Measurements from ENCODE around the gene RAMACL. TPM values are rescaled to one million over a fixed set of nuclear protein-coding genes. Genes with fewer than 3 reads are reported as not detected.
A peak's percentile ranks its signal among the peaks of the same experiment; 100 is the strongest.
"Not testable (repeated sequence)": the region's sequence is repeated elsewhere in the genome, so short reads cannot be mapped to it uniquely, and the experiment has no call there.

The RAMACL gene
- under 1 TPM; 0.28 to 0.32 TPM for total RNA-seq

GRCh38 chr6:166586424-166587156, at the start of gene RAMACL:
Gene RAMACL (minus strand): TSS chr6:166586678. CDS start chr6:166586477, 201 bp downstream.
- Mint-ChIP-seq H3K4me3 (no peak within 1 kb of the TSS), H3K4me1 (peaks cover 14% of the 10 kb centered on the region), H3K9me3 (no peaks in the 10 kb centered on the region), H3K27me3 (no peaks in the 10 kb centered on the region), H3K36me3 (ENCODE audit: low read depth) (no peaks in the 10 kb centered on the region), H3K27ac (no peak within 1 kb of the TSS)
- ATAC-seq (replicated peaks) = peak; percentile 81

GRCh38 chr6:166635013-166635970, 48.8 kb upstream of the RAMACL start:
- no peaks in the 10 kb centered on the region for H3K9me3 Mint-ChIP-seq
- no peak overlapping the region for H3K27ac Mint-ChIP-seq
- no peak for ATAC-seq (replicated peaks)

GRCh38 chr6:166634581-166634980, 48.1 kb upstream of the RAMACL start:
- not testable (repeated sequence) for H3K27ac Mint-ChIP-seq; ATAC-seq (replicated peaks); H3K9me3 Mint-ChIP-seq; H3K4me1 Mint-ChIP-seq; H3K4me3 Mint-ChIP-seq; H3K36me3 Mint-ChIP-seq (ENCODE audit: low read depth)
- H3K27me3 Mint-ChIP-seq = peaks cover 18% of the 10 kb centered on the region

More at GRCh38 chr6:166635013-166635970, 48.8 kb upstream of the RAMACL start:
- H3K4me1 Mint-ChIP-seq = peaks cover 1% of the 10 kb centered on the region
- peaks cover 20% of the 10 kb centered on the region for H3K27me3 Mint-ChIP-seq
- H3K36me3 Mint-ChIP-seq (ENCODE audit: low read depth) = no peaks in the 10 kb centered on the region
- no peak overlapping the region for H3K4me3 Mint-ChIP-seq

- ATAC-seq (replicated peaks) = no peak
- Mint-ChIP-seq H3K36me3 (ENCODE audit: low read depth) (no peaks in the 10 kb centered on the region), H3K27ac (no peak overlapping the region), H3K4me3 (no peak overlapping the region), H3K9me3 (no peaks in the 10 kb centered on the region), H3K27me3 (peaks cover 16% of the 10 kb centered on the region), H3K4me1 (no peaks in the 10 kb centered on the region)
These were observed 47.5 kb upstream of the RAMACL start for GRCh38 chr6:166633732-166634535.

GRCh38 chr6:166632731-166633130, 46.3 kb upstream of the RAMACL start:
- no peak overlapping the region for H3K4me3 Mint-ChIP-seq
- no peaks in the 10 kb centered on the region for H3K36me3 Mint-ChIP-seq (ENCODE audit: low read depth)
- no peaks in the 10 kb centered on the region for H3K9me3 Mint-ChIP-seq
- ATAC-seq (replicated peaks) = no peak
- H3K4me1 Mint-ChIP-seq = peaks cover 6% of the 10 kb centered on the region
- H3K27ac Mint-ChIP-seq = no peak overlapping the region
- peaks cover 14% of the 10 kb centered on the region for H3K27me3 Mint-ChIP-seq

GRCh38 chr6:166630462-166630861, 44.0 kb upstream of the RAMACL start:
- no peak for ATAC-seq (replicated peaks)
- H3K4me1 Mint-ChIP-seq = peaks cover 11% of the 10 kb centered on the region
- H3K9me3 Mint-ChIP-seq = no peaks in the 10 kb centered on the region
- H3K27ac Mint-ChIP-seq = no peak overlapping the region
- no peaks in the 10 kb centered on the region for H3K36me3 Mint-ChIP-seq (ENCODE audit: low read depth)
- peaks cover 21% of the 10 kb centered on the region for H3K27me3 Mint-ChIP-seq
- no peak overlapping the region for H3K4me3 Mint-ChIP-seq

- Mint-ChIP-seq H3K27ac (no peak overlapping the region), H3K27me3 (peaks cover 25% of the 10 kb centered on the region), H3K9me3 (no peaks in the 10 kb centered on the region), H3K4me1 (peaks cover 11% of the 10 kb centered on the region), H3K4me3 (no peak overlapping the region), H3K36me3 (ENCODE audit: low read depth) (no peaks in the 10 kb centered on the region)
- ATAC-seq (replicated peaks) = no peak
These were observed 43.1 kb upstream of the RAMACL start for GRCh38 chr6:166629628-166630027.

GRCh38 chr6:166627875-166628801, 41.7 kb upstream of the RAMACL start:
- no peaks in the 10 kb centered on the region for H3K9me3 Mint-ChIP-seq
- H3K36me3 Mint-ChIP-seq (ENCODE audit: low read depth) = no peaks in the 10 kb centered on the region
- peak overlapping the region; percentile 18 for H3K27ac Mint-ChIP-seq
- ATAC-seq (replicated peaks) = peak; percentile 20
- H3K4me3 Mint-ChIP-seq = peak overlapping the region; percentile 84
- peaks cover 11% of the 10 kb centered on the region for H3K4me1 Mint-ChIP-seq
- H3K27me3 Mint-ChIP-seq = peaks cover 26% of the 10 kb centered on the region

GRCh38 chr6:166627033-166627874, 40.8 kb upstream of the RAMACL start, which contains the start of gene RPS6KA2:
Gene RPS6KA2 (minus strand): TSS chr6:166627251. CDS start chr6:166627019, 232 bp downstream.
- peak; percentile 93 for ATAC-seq (replicated peaks)
- Mint-ChIP-seq H3K27ac (peak within 1 kb of the TSS; percentile 61), H3K36me3 (ENCODE audit: low read depth) (no peaks in the 10 kb centered on the region), H3K9me3 (no peaks in the 10 kb centered on the region), H3K27me3 (peaks cover 26% of the 10 kb centered on the region), H3K4me1 (peaks cover 11% of the 10 kb centered on the region), H3K4me3 (peak within 1 kb of the TSS; percentile 84)

GRCh38 chr6:166626177-166627032, 39.9 kb upstream of the RAMACL start:
- Mint-ChIP-seq H3K4me3 (peak overlapping the region; percentile 84), H3K36me3 (ENCODE audit: low read depth) (no peaks in the 10 kb centered on the region), H3K4me1 (peaks cover 11% of the 10 kb centered on the region), H3K27ac (no peak overlapping the region), H3K9me3 (no peaks in the 10 kb centered on the region), H3K27me3 (peaks cover 26% of the 10 kb centered on the region)
- peak; percentile 4 for ATAC-seq (replicated peaks)

GRCh38 chr6:166625356-166625755, 38.9 kb upstream of the RAMACL start:
- peaks cover 11% of the 10 kb centered on the region for H3K4me1 Mint-ChIP-seq

GRCh38 chr6:166624275-166624674, 37.8 kb upstream of the RAMACL start:
- Mint-ChIP-seq H3K27ac (no peak overlapping the region), H3K9me3 (no peaks in the 10 kb centered on the region), H3K4me1 (peaks cover 11% of the 10 kb centered on the region), H3K36me3 (ENCODE audit: low read depth) (no peaks in the 10 kb centered on the region), H3K27me3 (peaks cover 19% of the 10 kb centered on the region), H3K4me3 (no peak overlapping the region)
- ATAC-seq (replicated peaks) = no peak

More at GRCh38 chr6:166625356-166625755, 38.9 kb upstream of the RAMACL start:
- peak overlapping the region; percentile 78 for H3K4me3 Mint-ChIP-seq
- peaks cover 26% of the 10 kb centered on the region for H3K27me3 Mint-ChIP-seq
- no peaks in the 10 kb centered on the region for H3K9me3 Mint-ChIP-seq
- H3K27ac Mint-ChIP-seq = no peak overlapping the region
- no peak for ATAC-seq (replicated peaks)
- no peaks in the 10 kb centered on the region for H3K36me3 Mint-ChIP-seq (ENCODE audit: low read depth)

Data from activated T-helper 17 cell treated with anti-CD3 and anti-CD28 coated beads, Interleukin-2, amount 50 U/mL, for 72 hours (primary cell).